Keratinocyte (primary cell): ENCODE data around the gene CCDC185.

Experiments used
- EZH2 ChIP-seq: IDR thresholded peaks from one replicate; pipeline ENCODE4 v1.6.1; 2012; ENCODE audit warnings: inconsistent platforms, mild to moderate bottlenecking, low read length, moderate library complexity
- TF ChIP-seq, protein P1 (sequence below), 3 experiments: IDR thresholded peaks in 1 of 3; conservative IDR thresholded peaks in 1 of 3; optimal IDR thresholded peaks in 1 of 3; 2 replicates in 2 of 3; 3 replicates in 1 of 3; pipeline versions ENCODE3 to v1.5.1; 2011; ENCODE audit warnings: low read length in 3 of 3, mild to moderate bottlenecking in 3 of 3, moderate library complexity in 2 of 3, control low read depth in 1 of 3, inconsistent platforms in 1 of 3; ENCODE audit not compliant: insufficient read depth in 2 of 3; ENCODE audit errors: extremely low read depth in 1 of 3

GRCh38 chr1:223374064-223374610 lies 19.1 kb upstream of the CCDC185 start:
- TF ChIP-seq EZH2 = no peak
- TF ChIP-seq, protein P1, sequence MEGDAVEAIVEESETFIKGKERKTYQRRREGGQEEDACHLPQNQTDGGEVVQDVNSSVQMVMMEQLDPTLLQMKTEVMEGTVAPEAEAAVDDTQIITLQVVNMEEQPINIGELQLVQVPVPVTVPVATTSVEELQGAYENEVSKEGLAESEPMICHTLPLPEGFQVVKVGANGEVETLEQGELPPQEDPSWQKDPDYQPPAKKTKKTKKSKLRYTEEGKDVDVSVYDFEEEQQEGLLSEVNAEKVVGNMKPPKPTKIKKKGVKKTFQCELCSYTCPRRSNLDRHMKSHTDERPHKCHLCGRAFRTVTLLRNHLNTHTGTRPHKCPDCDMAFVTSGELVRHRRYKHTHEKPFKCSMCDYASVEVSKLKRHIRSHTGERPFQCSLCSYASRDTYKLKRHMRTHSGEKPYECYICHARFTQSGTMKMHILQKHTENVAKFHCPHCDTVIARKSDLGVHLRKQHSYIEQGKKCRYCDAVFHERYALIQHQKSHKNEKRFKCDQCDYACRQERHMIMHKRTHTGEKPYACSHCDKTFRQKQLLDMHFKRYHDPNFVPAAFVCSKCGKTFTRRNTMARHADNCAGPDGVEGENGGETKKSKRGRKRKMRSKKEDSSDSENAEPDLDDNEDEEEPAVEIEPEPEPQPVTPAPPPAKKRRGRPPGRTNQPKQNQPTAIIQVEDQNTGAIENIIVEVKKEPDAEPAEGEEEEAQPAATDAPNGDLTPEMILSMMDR (optimal IDR thresholded peaks at IDR 0.05 in 1 of 3, IDR thresholded peaks at IDR 0.05 in 1 of 3, conservative IDR thresholded peaks at IDR 0.05 in 1 of 3; ENCODE audit: extremely low read depth in 1 of 3, insufficient read depth in 2 of 3, low read length in 3 of 3) = no peak
